Measurements from ENCODE around the gene SGTA. TPM values are rescaled to one million over a fixed set of nuclear protein-coding genes. Genes with fewer than 3 reads are reported as not detected.

Gene SGTA
- total RNA-seq, 2 donors from 2014 or later = 73.9 to 81.5 TPM

DNA sequence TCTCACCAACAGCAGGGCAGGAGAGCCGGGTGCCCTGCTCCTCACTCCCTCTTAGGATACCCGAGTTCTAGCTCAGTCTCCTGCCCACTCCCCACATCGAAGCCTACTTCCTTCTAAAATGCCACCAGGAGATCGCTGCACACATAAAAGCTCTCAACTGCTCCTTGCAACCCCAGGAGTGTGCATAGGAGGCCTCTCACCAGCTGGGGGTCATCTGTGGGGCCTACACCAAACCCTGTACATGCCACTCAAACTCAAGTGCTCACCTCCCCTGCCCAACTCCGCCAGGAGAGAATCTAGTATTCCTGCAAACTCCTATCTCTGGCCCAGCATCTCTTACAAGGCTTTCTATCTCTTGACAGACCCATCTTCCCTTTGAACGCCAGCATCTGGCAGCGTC lies 2.8 kb downstream of the SGTA start:
- TF ChIP-seq, protein P1, sequence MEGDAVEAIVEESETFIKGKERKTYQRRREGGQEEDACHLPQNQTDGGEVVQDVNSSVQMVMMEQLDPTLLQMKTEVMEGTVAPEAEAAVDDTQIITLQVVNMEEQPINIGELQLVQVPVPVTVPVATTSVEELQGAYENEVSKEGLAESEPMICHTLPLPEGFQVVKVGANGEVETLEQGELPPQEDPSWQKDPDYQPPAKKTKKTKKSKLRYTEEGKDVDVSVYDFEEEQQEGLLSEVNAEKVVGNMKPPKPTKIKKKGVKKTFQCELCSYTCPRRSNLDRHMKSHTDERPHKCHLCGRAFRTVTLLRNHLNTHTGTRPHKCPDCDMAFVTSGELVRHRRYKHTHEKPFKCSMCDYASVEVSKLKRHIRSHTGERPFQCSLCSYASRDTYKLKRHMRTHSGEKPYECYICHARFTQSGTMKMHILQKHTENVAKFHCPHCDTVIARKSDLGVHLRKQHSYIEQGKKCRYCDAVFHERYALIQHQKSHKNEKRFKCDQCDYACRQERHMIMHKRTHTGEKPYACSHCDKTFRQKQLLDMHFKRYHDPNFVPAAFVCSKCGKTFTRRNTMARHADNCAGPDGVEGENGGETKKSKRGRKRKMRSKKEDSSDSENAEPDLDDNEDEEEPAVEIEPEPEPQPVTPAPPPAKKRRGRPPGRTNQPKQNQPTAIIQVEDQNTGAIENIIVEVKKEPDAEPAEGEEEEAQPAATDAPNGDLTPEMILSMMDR (conservative IDR thresholded peaks at IDR 0.05) = no peak

DNA sequence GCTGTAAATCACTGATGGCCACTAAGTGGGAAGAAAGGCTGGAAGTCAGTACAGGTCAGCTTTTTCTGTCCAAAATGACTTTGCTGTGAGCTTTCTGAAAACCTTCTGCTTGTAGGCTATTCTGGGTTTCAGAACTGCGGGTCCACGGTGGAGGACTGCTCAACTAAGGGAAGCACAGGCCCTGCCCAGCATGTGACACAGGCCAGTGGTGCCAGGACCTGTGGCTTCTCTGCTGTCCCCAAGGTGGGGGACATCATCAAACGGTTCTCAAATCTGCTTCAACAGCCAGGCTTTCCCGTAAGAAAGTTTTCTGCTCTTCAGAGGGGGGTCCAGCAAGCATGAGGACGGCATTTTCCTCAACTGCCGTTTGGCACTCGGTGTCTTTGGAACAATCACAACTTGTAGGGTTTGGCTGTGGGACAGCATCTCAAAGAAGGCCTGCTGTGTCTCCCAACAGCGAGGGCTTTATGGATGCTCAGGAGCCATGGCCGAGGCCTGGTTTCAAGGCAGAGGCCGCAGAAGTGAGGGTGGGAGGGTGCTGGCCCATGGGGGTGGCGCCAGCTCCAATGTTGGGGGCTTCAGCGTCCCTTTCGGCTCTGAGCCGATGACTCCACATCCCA lies 3.8 kb downstream of the SGTA start:
- Mint-ChIP-seq H3K9me3 (peaks cover 4% of the 10 kb centered on the region), H3K4me3 (no peak overlapping the region), H3K27me3 (ENCODE audit: insufficient read depth) (no peaks in the 10 kb centered on the region), H3K4me1 (peaks cover 14% of the 10 kb centered on the region), H3K36me3 (ENCODE audit: low read depth) (peaks cover 36% of the 10 kb centered on the region), H3K27ac (no peak overlapping the region)
- Histone ChIP-seq H3K36me3 (ENCODE audit: control insufficient read depth, insufficient read depth, low read length) (peaks cover 34% of the 10 kb centered on the region), H3K9ac (ENCODE audit: extremely low read depth, low read length, poor library complexity, severe bottlenecking) (no peak overlapping the region), H3K9me3 (ENCODE audit: control insufficient read depth, low read length) (no peaks in the 10 kb centered on the region), H3K27ac (ENCODE audit: low read depth, low read length) (no peak overlapping the region), H3K27me3 (ENCODE audit: control insufficient read depth, insufficient read depth, low read length, poor library complexity, severe bottlenecking) (no peaks in the 10 kb centered on the region), H3K4me1 (ENCODE audit: control insufficient read depth, insufficient read depth, low read length) (no peaks in the 10 kb centered on the region), H3K4me3 (ENCODE audit: low read length) (no peak overlapping the region)
- TF ChIP-seq, protein P1 (conservative IDR thresholded peaks at IDR 0.05) = no peak
- no peak for DNase-seq
- 92 to 95% methylated on average over 7 to 14 of the region's 14 CpGs for WGBS, 2 experiments (ENCODE audit: insufficient coverage in 1 of 2, insufficient read length in 1 of 2)

More for the DNA sequence above, 2.8 kb downstream of the SGTA start:
- H3K9me3 Mint-ChIP-seq = peaks cover 4% of the 10 kb centered on the region
- Histone ChIP-seq H3K4me1 (ENCODE audit: control insufficient read depth, insufficient read depth, low read length) (no peaks in the 10 kb centered on the region), H3K36me3 (ENCODE audit: control insufficient read depth, insufficient read depth, low read length) (peaks cover 34% of the 10 kb centered on the region), H3K9me3 (ENCODE audit: control insufficient read depth, low read length) (no peaks in the 10 kb centered on the region), H3K9ac (ENCODE audit: extremely low read depth, low read length, poor library complexity, severe bottlenecking) (no peak overlapping the region), H3K27ac (ENCODE audit: low read depth, low read length) (no peak overlapping the region), H3K27me3 (ENCODE audit: control insufficient read depth, insufficient read depth, low read length, poor library complexity, severe bottlenecking) (no peaks in the 10 kb centered on the region), H3K4me3 (ENCODE audit: low read length) (no peak overlapping the region)
- peak overlapping the region; percentile 28 for H3K27ac Mint-ChIP-seq
- H3K4me3 Mint-ChIP-seq = no peak overlapping the region
- peaks cover 31% of the 10 kb centered on the region for H3K36me3 Mint-ChIP-seq (ENCODE audit: low read depth)
- no peak for DNase-seq
- no peaks in the 10 kb centered on the region for H3K27me3 Mint-ChIP-seq (ENCODE audit: insufficient read depth)
- WGBS, 2 experiments (ENCODE audit: insufficient coverage in 1 of 2, insufficient read length in 1 of 2) = 91 to 93% methylated on average over 7 of the region's 7 CpGs
- H3K4me1 Mint-ChIP-seq = peaks cover 14% of the 10 kb centered on the region

DNA sequence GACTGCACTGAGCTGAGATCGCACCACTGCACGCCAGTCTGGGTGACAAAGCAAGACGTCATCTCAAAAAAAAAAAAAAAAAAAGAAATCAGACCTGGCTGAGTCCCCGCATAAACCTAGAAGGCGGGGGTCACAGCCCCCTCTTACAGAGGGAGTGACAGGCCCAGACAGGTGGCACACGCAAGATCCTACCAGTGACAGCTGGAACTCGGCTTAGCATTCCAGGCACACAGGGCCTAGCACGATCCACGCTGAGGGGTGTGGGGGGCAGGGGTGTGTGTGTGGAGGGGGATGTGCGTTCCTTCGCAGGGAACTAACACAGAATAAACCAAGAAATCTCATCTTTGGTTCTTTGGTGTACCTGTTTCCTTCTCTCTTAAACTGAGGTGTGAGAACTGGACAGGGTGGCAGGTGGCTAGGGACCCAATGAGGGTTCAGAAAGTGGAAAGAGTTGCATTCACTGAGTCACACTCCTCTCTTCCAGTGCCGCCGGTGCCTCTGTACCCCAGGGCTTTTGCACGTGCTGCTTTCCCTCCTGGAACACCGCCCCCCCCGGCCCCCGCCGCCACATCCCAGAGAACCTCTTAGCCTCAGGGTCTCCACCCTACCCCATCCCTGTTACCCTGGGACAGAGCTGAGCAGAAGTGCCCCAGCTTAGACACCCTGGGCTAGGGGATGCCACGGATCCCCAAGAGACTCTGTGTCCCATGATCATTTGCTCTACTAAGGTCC lies 5.0 kb downstream of the SGTA start:
- Histone ChIP-seq H3K9me3 (ENCODE audit: control insufficient read depth, low read length) (no peaks in the 10 kb centered on the region), H3K4me3 (ENCODE audit: low read length) (no peak overlapping the region), H3K36me3 (ENCODE audit: control insufficient read depth, insufficient read depth, low read length) (peaks cover 34% of the 10 kb centered on the region), H3K9ac (ENCODE audit: extremely low read depth, low read length, poor library complexity, severe bottlenecking) (no peak overlapping the region), H3K4me1 (ENCODE audit: control insufficient read depth, insufficient read depth, low read length) (no peaks in the 10 kb centered on the region), H3K27me3 (ENCODE audit: control insufficient read depth, insufficient read depth, low read length, poor library complexity, severe bottlenecking) (no peaks in the 10 kb centered on the region), H3K27ac (ENCODE audit: low read depth, low read length) (no peak overlapping the region)
- H3K36me3 Mint-ChIP-seq (ENCODE audit: low read depth) = peaks cover 36% of the 10 kb centered on the region
- H3K4me3 Mint-ChIP-seq = no peak overlapping the region
- no peaks in the 10 kb centered on the region for H3K27me3 Mint-ChIP-seq (ENCODE audit: insufficient read depth)
- H3K27ac Mint-ChIP-seq = no peak overlapping the region
- TF ChIP-seq, protein P1 (conservative IDR thresholded peaks at IDR 0.05) = no peak
- peaks cover 11% of the 10 kb centered on the region for H3K4me1 Mint-ChIP-seq
- WGBS, 2 experiments (ENCODE audit: insufficient coverage in 1 of 2, insufficient read length in 1 of 2) = 90 to 100% methylated on average over 8 to 17 of the region's 19 CpGs
- no peaks in the 10 kb centered on the region for H3K9me3 Mint-ChIP-seq
- no peak for DNase-seq
